Neural progenitor cell (in vitro differentiated cells): ENCODE results near the gene CEBPZ. TPM values are rescaled to one million over a fixed set of nuclear protein-coding genes. Genes with fewer than 3 reads are reported as not detected.

Source experiments
- DNase-seq: peaks from one replicate; pipeline ENCODE4 v3.0.0-alpha.2; 2016; ENCODE audit warnings: low spot score
- H2AFZ ChIP-seq: fragments of 200-600 bp; sonication (generic); replicated peaks from 2 replicates; pipeline ENCODE4 v1.6.1; 2016; ENCODE audit warnings: antibody characterized with exemption
- H3F3A ChIP-seq: fragments of 200-600 bp; sonication (generic); 2 replicates; pipeline ENCODE4 v1.6.1; 2016; ENCODE audit warnings: antibody characterized with exemption, low read depth
- H3K27ac ChIP-seq: fragments of 200-600 bp; sonication (generic); 2 replicates; pipeline ENCODE4 v1.5.1; 2016; ENCODE audit warnings: mild to moderate bottlenecking
- H3K27me3 ChIP-seq: fragments of 200-600 bp; sonication (generic); 2 replicates; pipeline ENCODE4 v1.6.1; 2016; ENCODE audit warnings: mild to moderate bottlenecking, moderate library complexity
- H3K36me3 ChIP-seq: fragments of 200-600 bp; sonication (generic); 2 replicates; pipeline ENCODE4 v1.5.1; 2016
- H3K4me1 ChIP-seq: fragments of 200-600 bp; sonication (generic); 2 replicates; pipeline ENCODE4 v1.6.1; 2016; ENCODE audit warnings: mixed run types
- H3K4me2 ChIP-seq: fragments of 200-600 bp; sonication (generic); 2 replicates; pipeline ENCODE4 v1.6.1; 2016
- H3K4me3 ChIP-seq: fragments of 200-600 bp; sonication (generic); 2 replicates; pipeline ENCODE4 v1.5.1; 2016
- H3K79me2 ChIP-seq: fragments of 200-600 bp; sonication (generic); 2 replicates; pipeline ENCODE4 v1.6.1; 2016; ENCODE audit warnings: low read depth
- H3K9ac ChIP-seq: fragments of 200-600 bp; sonication (generic); 2 replicates; pipeline ENCODE4 v1.6.1; 2016
- H3K9me3 ChIP-seq: fragments of 200-600 bp; sonication (generic); 2 replicates; pipeline ENCODE4 v1.5.1; 2016; ENCODE audit warnings: low read depth
- H4K20me1 ChIP-seq: fragments of 200-600 bp; sonication (generic); 2 replicates; pipeline ENCODE4 v1.6.1; 2016; ENCODE audit warnings: low read depth
- H3K27ac Mint-ChIP-seq: 3 replicates; pipeline ENCODE4 v1.8.0; 2021; ENCODE audit warnings: mixed read lengths
- H3K27me3 Mint-ChIP-seq: 2 replicates; pipeline ENCODE4 v1.8.0; 2022; ENCODE audit warnings: low read depth, mild to moderate bottlenecking, inconsistent platforms, moderate library complexity, mixed read lengths; ENCODE audit not compliant: insufficient read depth
- H3K36me3 Mint-ChIP-seq: 3 replicates; pipeline ENCODE4 v1.8.0; 2021; ENCODE audit warnings: mixed read lengths
- H3K4me1 Mint-ChIP-seq: 3 replicates; pipeline ENCODE4 v1.8.0; 2021; ENCODE audit warnings: mixed read lengths
- H3K4me3 Mint-ChIP-seq: 3 replicates; pipeline ENCODE4 v1.8.0; 2021; ENCODE audit warnings: mild to moderate bottlenecking, moderate library complexity, mixed read lengths
- H3K9me3 Mint-ChIP-seq: 3 replicates; pipeline ENCODE4 v1.8.0; 2020; ENCODE audit warnings: mixed read lengths
- CTCF ChIP-seq: fragments of 200-600 bp; sonication (generic); IDR thresholded peaks from 2 replicates; pipeline ENCODE4 v1.5.1; 2017; ENCODE audit warnings: antibody characterized with exemption, mild to moderate bottlenecking
- EZH2 ChIP-seq: fragments of 200-600 bp; sonication (generic); IDR thresholded peaks from 2 replicates; pipeline ENCODE4 v1.6.1; 2017; ENCODE audit warnings: antibody characterized with exemption, mild to moderate bottlenecking, moderate library complexity
- EZH2phosphoT487 ChIP-seq: fragments of 200-600 bp; sonication (generic); IDR thresholded peaks from 2 replicates; pipeline ENCODE4 v1.6.1; 2017; ENCODE audit warnings: antibody characterized with exemption
- total RNA-seq: library from RNA; depleted of rRNA; stranded (reverse); fragments of >200 nt; gene quantifications from 2 replicates; pipeline ENCODE4 v1.2.3, GENCODE V29; 2015; ENCODE audit warnings: low replicate concordance

The CEBPZ gene
- total RNA-seq, 1 donor from 2014 or later: 86.6 TPM

DNA sequence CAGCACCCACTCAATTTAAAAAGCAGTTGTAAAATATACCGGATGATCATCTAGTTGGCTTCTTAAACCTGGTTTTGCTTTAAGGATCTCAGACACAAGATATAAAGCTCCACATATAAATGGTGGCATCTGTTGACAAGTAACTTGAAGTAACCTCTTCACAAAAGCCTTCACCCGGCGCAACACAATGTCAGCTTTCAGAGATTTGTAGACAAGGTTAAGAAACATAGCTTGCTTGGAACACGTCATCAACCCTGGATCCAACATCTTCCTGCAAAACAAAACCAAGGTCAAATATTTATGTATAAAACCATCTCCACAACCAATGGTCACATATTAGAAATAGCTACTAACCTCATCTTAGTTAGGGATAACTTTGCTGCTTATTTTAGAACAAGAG lies 8.3 kb downstream of the CEBPZ start:
- Histone ChIP-seq H4K20me1 (peaks cover 41% of the 10 kb centered on the region), H3K4me2 (no peak overlapping the region), H3K36me3 (peaks cover 28% of the 10 kb centered on the region), H3K4me3 (no peak overlapping the region), H3K27me3 (no peaks in the 10 kb centered on the region), H3K4me1 (peaks cover 27% of the 10 kb centered on the region), H3K9me3 (no peaks in the 10 kb centered on the region), H3K79me2 (peaks cover 60% of the 10 kb centered on the region), H3K27ac (no peak overlapping the region), H3F3A (peaks cover 22% of the 10 kb centered on the region), H3K9ac (no peak overlapping the region), H2AFZ (no peak overlapping the region)
- peaks cover 13% of the 10 kb centered on the region for H3K4me1 Mint-ChIP-seq
- H3K27me3 Mint-ChIP-seq: no peaks in the 10 kb centered on the region
- H3K27ac Mint-ChIP-seq: no peak overlapping the region
- DNase-seq: no peak
- no peak overlapping the region for H3K4me3 Mint-ChIP-seq
- TF ChIP-seq EZH2 (no peak), CTCF (no peak), EZH2phosphoT487 (no peak)
- H3K9me3 Mint-ChIP-seq: no peaks in the 10 kb centered on the region
- H3K36me3 Mint-ChIP-seq: peaks cover 14% of the 10 kb centered on the region

DNA sequence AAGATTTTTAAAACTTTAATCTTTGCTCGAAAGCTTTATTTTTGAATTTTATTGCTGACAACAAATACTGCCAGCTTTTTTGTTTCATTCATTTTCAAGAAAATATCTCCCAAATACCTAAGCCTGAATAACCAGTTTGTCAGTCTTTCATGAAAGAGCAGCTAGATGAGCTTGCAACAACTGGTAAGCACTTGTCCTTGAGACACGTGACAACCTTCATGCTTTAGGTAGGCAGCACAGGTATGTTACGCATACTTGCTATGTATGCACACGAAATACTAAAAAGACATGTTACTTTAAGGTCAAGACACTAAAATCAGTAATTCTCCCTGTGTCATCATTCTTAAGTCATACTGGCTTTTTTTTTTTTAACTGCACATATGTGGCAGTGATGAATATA lies 12.3 kb downstream of the CEBPZ start:
- TF ChIP-seq CTCF: no peak
- TF ChIP-seq EZH2phosphoT487: no peak
- no peak for TF ChIP-seq EZH2
- Histone ChIP-seq H3K36me3 (peaks cover 45% of the 10 kb centered on the region), H3K27ac (no peak overlapping the region), H3K4me3 (no peak overlapping the region), H4K20me1 (peaks cover 12% of the 10 kb centered on the region), H3F3A (peaks cover 6% of the 10 kb centered on the region), H3K79me2 (peaks cover 27% of the 10 kb centered on the region), H3K4me1 (no peaks in the 10 kb centered on the region), H3K27me3 (no peaks in the 10 kb centered on the region), H3K9ac (no peak overlapping the region), H3K4me2 (no peak overlapping the region), H2AFZ (no peak overlapping the region), H3K9me3 (no peaks in the 10 kb centered on the region)
- H3K27ac Mint-ChIP-seq: no peak overlapping the region
- H3K9me3 Mint-ChIP-seq: no peaks in the 10 kb centered on the region
- no peak for DNase-seq
- no peaks in the 10 kb centered on the region for H3K4me1 Mint-ChIP-seq
- peaks cover 11% of the 10 kb centered on the region for H3K36me3 Mint-ChIP-seq
- H3K4me3 Mint-ChIP-seq: no peak overlapping the region
- H3K27me3 Mint-ChIP-seq: no peaks in the 10 kb centered on the region

GRCh38 chr2:37215250-37215649 lies 16.1 kb downstream of the CEBPZ start:
- H3K27ac ChIP-seq: no peak overlapping the region
- H4K20me1 ChIP-seq: no peaks in the 10 kb centered on the region
- H3K27me3 ChIP-seq: no peaks in the 10 kb centered on the region
- no peak overlapping the region for H2AFZ ChIP-seq
- no peaks in the 10 kb centered on the region for H3K4me1 ChIP-seq
- TF ChIP-seq CTCF: no peak
- no peak for TF ChIP-seq EZH2
- TF ChIP-seq EZH2phosphoT487: no peak
- peaks cover 12% of the 10 kb centered on the region for H3K79me2 ChIP-seq
- Mint-ChIP-seq H3K27ac (no peak overlapping the region), H3K27me3 (no peaks in the 10 kb centered on the region), H3K4me1 (no peaks in the 10 kb centered on the region), H3K4me3 (no peak overlapping the region), H3K9me3 (no peaks in the 10 kb centered on the region), H3K36me3 (peaks cover 25% of the 10 kb centered on the region)
- no peak for DNase-seq
- H3K9me3 ChIP-seq: no peaks in the 10 kb centered on the region
- peaks cover 51% of the 10 kb centered on the region for H3K36me3 ChIP-seq
- H3K4me3 ChIP-seq: no peak overlapping the region
- no peak overlapping the region for H3K9ac ChIP-seq
- no peak overlapping the region for H3K4me2 ChIP-seq
- peaks cover 18% of the 10 kb centered on the region for H3F3A ChIP-seq
